GM18858 (cell line): ENCODE results near the gene CA9.
A peak's percentile ranks its signal among the peaks of the same experiment; 100 is the strongest.

ENCODE experiments used
- ATAC-seq: cut with Tn5 transposase; IDR thresholded peaks from one replicate; pipeline ENCODE4 v1.9.1; 2021; ENCODE audit not compliant: unreplicated experiment

CA9 gene

DNA sequence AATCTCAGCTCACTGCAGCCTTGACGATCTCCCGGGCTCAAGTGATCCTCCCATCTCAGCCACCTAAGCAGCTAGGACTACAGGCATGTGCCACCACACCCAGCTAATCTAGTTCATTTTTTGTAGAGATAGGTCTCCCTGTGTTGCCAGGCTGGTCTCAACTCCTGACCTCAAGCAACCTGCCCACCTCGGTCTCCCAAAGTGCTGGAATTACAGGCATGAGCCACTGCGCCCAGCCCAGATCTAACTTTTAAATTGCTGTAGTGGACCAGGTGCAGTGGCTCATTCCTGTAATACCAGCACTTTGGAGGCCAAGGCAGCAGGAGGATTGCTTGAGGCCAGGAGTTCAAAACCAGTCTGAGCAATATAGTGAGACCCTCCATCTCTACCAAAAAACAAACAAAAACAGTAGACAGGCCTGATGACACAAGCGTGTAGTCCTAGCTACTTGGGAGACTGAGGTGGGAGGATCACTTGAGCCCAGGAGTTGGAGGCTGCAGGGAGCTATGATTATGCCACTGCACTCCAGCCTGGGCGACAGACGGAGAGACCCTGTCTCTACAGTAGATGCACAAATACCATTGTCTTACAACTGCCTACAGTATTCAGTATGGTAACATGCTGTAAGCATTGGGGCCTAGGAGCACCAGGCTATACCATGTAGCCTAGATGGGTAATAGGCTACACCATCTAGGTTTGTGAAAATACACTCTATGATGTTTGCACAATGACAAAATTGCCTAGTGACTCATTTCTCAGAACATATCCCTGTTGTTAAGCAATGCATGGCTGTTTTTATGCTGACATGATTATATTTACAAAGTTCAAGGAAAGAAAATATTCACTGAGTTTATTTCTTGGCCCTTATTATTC is 21.5 kb upstream of the CA9 start:
- ATAC-seq = no peak

GRCh38 chr9:35652829-35653209 is 20.9 kb upstream of the CA9 start:
- ATAC-seq = no peak

DNA sequence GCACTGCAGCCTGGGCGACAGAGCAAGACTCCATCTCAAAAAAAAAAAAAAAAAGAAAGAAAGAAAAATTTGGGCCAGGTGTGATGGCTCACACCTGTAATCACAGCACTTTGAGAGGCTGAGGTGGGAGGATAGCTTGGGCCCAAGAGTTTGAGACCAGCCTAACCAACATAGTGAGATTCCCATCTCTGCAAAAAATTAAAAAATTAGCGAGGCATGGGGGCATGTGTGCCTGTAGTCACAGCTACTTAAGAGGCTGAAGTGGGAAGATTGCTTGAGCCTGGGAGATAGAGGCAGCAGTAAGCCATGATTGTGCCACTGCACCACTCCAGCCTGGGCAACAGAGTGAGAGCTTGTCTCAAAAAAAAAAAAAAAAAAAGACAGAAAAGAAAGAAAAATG is 20.1 kb upstream of the CA9 start:
- ATAC-seq = no peak

DNA sequence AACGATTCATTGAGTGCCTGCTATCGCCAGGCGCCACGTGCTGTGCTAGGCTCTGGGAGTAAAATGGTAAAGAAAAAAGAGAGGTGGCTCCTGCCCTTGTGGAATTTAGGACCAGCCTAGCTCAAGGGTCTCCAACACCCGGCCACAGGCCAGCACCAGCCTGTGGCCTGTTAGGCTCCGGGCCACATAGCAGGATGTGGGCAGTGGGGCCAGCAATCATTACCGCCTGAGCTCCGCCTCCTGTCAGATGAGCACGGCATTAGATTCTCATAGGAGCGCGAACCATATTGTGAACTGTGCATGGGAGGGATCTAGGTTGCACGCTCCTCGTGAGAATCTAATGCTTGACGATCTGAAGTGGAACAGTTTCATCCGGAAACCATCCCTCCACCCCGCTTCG is 17.4 kb upstream of the CA9 start:
- ATAC-seq = no peak

GRCh38 chr9:35656831-35657545 is 16.7 kb upstream of the CA9 start:
- no peak for ATAC-seq

- peak; percentile 80 for ATAC-seq
Measured at GRCh38 chr9:35657546-35658136, 16.1 kb upstream of the CA9 start, which contains the start of gene RMRP. TSS of gene RMRP (minus strand) at chr9:35658019.

GRCh38 chr9:35658137-35658967 is 15.4 kb upstream of the CA9 start, which contains the start of gene CCDC107:
TSS of gene CCDC107 (plus strand) at chr9:35658292. CDS start at chr9:35658380, 88 bp downstream.
- peak; percentile 41 for ATAC-seq

- ATAC-seq = no peak
Measured at GRCh38 chr9:35658968-35659220, 14.8 kb upstream of the CA9 start.

DNA sequence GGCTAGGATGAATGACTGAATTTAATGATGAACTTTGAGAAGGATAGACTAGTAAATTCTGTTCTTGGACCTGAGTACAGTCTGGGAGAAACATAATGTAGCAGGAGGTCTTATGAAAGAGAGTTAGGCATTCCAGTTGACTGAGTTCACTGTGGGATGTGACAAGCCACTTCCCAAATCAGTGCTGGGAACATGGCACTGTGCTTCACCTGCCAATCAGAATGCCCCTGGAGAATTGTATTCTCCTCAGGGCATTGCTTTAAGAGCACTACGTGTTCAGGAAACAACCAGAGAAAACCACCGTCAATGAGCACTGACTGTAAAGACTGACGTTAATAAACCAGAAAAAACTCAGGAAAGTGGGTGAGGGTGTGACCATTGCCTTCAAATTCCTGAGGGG is 14.4 kb upstream of the CA9 start:
- no peak for ATAC-seq

DNA sequence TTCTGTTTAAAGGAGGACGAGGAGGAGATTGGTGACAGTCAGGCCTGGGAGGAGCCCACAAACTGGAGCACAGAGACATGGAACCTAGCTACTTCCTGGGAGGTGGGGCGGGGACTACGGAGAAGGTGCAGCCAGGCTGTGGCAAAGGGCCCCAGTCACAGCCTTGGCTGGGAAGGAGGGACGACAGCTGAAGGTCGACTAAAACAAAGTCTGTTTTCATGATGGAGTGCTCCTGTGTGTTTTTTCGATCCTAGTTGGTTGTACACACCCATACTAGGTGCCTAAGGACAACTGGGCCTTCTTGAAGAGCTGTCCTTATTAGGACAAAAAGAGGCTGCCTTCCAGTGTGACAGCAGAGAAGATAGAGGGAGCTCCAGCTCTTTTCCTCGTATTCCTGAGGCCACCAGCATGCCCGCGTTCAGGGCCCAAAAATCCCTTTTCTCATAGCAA is 12.7 kb upstream of the CA9 start:
- ATAC-seq = no peak

GRCh38 chr9:35661756-35662350 is 11.9 kb upstream of the CA9 start:
- ATAC-seq = no peak

DNA sequence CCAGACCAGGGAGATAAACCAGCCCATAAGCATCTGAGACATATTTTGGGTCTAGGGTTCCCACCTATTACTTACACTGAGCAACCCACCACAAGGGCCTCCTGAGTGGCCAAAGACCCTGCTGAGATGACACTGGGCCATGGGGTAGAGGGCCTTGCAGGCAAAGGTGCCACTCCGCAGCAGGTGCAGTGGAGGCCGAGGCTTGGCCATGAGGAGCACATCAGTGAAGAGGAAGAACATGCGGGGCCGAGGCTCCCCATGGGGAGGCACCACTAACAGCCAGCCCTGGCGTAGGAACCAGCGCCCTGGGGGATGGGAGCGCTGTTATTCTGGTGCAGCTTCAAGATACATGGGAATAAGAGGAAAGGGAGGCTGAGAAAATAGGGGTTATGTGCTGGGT is 11.3 kb upstream of the CA9 start:
- no peak for ATAC-seq

- peak; percentile 53 for ATAC-seq
Measured at GRCh38 chr9:35664531-35665470, 8.9 kb upstream of the CA9 start, which contains the start of gene ARHGEF39. TSS of gene ARHGEF39 (minus strand) at chr9:35665195. CDS start at chr9:35665169, 26 bp downstream.

GRCh38 chr9:35665471-35665818 is 8.3 kb upstream of the CA9 start:
- no peak for ATAC-seq

DNA sequence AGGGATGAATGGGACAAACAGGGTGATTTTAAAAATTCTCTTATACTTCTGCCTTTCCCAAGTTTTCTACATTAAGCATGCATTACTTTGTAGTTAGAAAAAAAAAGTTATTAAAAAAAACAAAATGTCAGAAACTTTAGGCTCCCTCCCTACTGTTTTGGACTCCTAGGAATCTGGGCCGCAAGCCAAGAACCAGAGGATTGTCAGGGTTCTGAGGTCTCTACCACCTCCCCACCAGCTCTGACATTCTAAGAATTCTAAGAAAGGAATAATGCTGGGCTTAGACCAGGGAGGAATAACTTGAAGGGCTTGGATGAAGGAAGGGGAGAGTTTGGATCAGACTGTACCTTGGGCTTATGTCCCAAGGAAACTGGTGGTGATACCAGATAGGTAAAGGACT is 7.7 kb upstream of the CA9 start:
- no peak for ATAC-seq

DNA sequence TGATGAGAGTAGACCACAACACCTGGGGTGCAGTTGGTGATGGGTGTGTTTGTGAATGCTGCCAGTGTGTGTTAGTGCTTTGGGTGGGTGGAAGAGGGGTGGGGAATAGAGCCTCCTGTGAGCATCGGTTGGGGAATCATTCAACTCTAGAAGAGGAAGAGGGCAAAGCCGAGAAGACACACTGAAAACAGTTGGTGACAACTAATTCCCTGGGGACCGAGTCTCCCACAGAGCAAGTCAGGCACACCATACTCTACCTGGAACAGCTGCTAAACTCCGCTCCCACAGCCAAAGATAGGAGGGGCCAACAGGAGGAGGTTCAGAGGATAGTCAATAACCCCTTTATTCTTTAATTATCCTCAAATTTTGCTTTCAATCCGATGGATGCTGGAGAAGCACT is 7.2 kb upstream of the CA9 start:
- no peak for ATAC-seq

GRCh38 chr9:35667939-35668338 is 5.8 kb upstream of the CA9 start:
- no peak for ATAC-seq

DNA sequence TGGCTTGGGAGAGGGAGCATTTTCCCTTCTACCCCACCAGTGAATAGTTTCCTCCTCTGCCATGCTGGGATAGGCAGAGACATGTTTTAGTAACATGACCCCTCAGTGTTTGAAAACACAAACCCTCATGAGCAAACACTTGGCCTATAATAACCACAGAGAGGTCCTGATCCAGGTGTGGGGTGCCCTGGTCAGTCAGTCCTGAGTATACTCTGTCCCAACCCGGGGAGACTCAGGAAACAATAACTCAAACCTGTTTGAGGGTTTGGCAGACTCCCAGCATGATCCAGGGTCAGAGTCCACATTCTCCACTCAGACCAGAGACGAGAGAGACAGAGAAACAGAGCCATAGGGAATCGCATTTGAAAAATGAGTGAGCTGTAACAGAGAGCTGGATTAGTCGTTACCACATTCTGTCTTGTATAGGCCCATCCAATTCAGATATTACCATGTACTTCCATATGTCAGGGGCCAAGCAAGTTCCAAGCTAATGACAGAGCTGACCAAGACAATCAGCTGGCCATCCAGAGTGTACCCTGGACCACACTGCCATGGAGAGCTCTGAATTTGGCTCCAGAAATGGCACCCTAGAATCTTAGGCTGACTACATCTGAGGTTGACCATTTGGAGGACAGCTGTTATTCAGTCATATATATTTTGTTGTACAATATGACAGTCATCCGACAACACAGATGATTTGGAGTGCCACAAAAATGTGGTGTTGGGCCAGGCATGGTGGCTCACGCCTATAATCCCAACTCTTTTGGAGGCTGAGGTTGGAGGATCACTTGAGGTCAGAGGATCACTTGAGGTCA is 4.2 kb upstream of the CA9 start:
- no peak for ATAC-seq

DNA sequence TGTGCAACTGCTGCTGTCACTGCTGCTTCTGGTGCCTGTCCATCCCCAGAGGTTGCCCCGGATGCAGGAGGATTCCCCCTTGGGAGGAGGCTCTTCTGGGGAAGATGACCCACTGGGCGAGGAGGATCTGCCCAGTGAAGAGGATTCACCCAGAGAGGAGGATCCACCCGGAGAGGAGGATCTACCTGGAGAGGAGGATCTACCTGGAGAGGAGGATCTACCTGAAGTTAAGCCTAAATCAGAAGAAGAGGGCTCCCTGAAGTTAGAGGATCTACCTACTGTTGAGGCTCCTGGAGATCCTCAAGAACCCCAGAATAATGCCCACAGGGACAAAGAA is 265 bp downstream of the CA9 start:
- ATAC-seq = no peak
